GM12874 (cell line): ENCODE results near the gene SMOC2.

ENCODE experiments used
- CTCF ChIP-seq: IDR thresholded peaks from 2 replicates; pipeline ENCODE4 v1.5.1; 2011; ENCODE audit warnings: low read depth, mild to moderate bottlenecking, control low read depth, low read length, moderate library complexity; ENCODE audit not compliant: insufficient read depth

SMOC2 gene

DNA sequence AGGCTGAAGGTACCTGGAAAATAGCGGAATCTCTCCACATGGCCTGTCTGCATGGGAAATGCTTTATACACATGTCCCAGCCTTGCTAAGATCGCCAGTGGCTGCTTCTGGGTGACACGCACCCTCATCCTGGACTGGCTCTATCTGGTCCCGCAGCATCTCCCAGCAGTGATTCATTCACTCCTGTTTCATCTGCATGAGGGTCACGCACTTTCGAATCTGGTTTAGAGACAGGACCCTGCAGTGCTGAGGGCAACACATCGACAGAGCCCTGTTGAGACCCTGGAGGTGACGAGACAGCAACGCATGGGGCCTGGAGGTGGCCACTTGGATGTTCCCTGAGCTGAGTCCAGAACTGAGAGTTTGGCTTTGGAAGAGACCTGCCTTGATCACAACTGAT, 136.5 kb downstream of the SMOC2 start:
- TF ChIP-seq CTCF: no peak

GRCh38 chr6:168578036-168578435, 137.1 kb downstream of the SMOC2 start:
- no peak for TF ChIP-seq CTCF

- TF ChIP-seq CTCF: no peak
Measured at GRCh38 chr6:168581236-168581635, 140.3 kb downstream of the SMOC2 start.

- TF ChIP-seq CTCF: no peak
Measured at GRCh38 chr6:168581706-168582105, 140.7 kb downstream of the SMOC2 start.

- TF ChIP-seq CTCF: no peak
Measured at GRCh38 chr6:168582571-168582981, 141.6 kb downstream of the SMOC2 start.

DNA sequence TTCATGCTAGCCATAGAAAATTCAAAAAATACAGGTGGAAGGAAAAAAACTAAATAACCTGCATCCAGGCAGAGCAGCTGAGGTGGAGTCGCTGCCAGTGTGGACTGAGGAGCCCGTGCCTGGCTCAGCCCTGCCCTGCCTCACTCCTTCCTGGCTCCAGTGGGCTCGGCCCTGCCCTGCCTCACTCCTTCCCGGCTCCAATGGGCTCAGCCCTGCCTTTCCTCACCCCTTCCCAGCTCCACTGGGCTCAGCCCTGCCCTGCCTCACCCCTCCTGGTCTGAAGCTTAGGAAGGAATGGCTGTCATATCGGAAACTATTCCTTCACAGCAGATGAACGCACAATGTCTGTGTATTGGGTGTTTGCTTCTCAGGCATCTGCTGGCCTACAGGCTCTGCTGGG, 142.1 kb downstream of the SMOC2 start:
- no peak for TF ChIP-seq CTCF

DNA sequence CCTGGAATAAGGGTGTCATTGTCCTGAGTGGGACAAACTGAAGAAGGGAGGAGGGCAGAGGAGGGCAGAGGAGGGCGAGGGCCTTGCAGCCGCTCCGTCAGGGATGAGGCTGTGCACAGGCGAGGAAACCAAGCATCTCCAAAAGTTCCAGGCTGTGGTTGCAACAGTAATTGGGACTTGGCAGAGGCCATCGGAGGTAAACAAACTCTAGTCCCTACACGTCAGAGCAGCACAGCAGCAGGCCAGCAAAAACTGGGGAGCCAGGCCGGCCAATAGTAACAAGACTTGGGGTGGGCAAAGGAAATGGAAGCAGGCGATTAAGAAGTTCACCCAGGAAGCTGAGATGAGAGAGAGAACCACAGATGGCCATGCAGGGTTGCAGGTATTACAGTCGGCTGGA, 142.8 kb downstream of the SMOC2 start:
- TF ChIP-seq CTCF: no peak

GRCh38 chr6:168584249-168584648, 143.3 kb downstream of the SMOC2 start:
- no peak for TF ChIP-seq CTCF
